Activated CD4-positive, alpha-beta memory T cell treated with anti-CD3 and anti-CD28 coated beads, Interleukin-2, amount 10 ng/mL, durations not matched to agents 7 days and 5 days (primary cell): Measurements from ENCODE around the gene GBP5. TPM values are rescaled to one million over a fixed set of nuclear protein-coding genes. Genes with fewer than 3 reads are reported as not detected.
"Not testable (repeated sequence)": the region's sequence is repeated elsewhere in the genome, so short reads cannot be mapped to it uniquely, and the experiment has no call there.

Experiments
- CTCF ChIA-PET: fragments of 350-600 bp; sonication (Branson Sonifier 250); formaldehyde crosslinking; loops from one replicate; lab custom pipeline; 2021; ENCODE audit warnings: antibody characterized with exemption, inconsistent platforms; lab: Charles Lee
- POLR2A ChIA-PET: fragments of 350-600 bp; sonication (Branson Sonifier 250); formaldehyde crosslinking; loops from one replicate; lab custom pipeline; 2021; ENCODE audit warnings: antibody characterized with exemption; lab: Charles Lee
- DNase-seq: peaks from one replicate; pipeline ENCODE4 v3.0.0-alpha.2; 2020
- H3K27ac Mint-ChIP-seq: one replicate; pipeline ENCODE4 v1.8.0; 2021; ENCODE audit warnings: mild to moderate bottlenecking, mixed read lengths
- H3K27me3 Mint-ChIP-seq: one replicate; pipeline ENCODE4 v1.8.0; 2021; ENCODE audit warnings: mixed read lengths
- H3K36me3 Mint-ChIP-seq: one replicate; pipeline ENCODE4 v1.8.0; 2021; ENCODE audit warnings: low read depth, mixed read lengths
- H3K4me1 Mint-ChIP-seq: one replicate; pipeline ENCODE4 v1.8.0; 2021; ENCODE audit warnings: mixed read lengths
- H3K4me3 Mint-ChIP-seq: one replicate; pipeline ENCODE4 v1.8.0; 2021; ENCODE audit warnings: mild to moderate bottlenecking, mixed read lengths
- H3K9me3 Mint-ChIP-seq: one replicate; pipeline ENCODE4 v1.8.0; 2021; ENCODE audit warnings: mixed read lengths
- total RNA-seq, 2 experiments: library from RNA; stranded (reverse); gene quantifications; one replicate each; pipeline ENCODE4 v1.2.3, GENCODE V29; 2021

The GBP5 gene, protein sequence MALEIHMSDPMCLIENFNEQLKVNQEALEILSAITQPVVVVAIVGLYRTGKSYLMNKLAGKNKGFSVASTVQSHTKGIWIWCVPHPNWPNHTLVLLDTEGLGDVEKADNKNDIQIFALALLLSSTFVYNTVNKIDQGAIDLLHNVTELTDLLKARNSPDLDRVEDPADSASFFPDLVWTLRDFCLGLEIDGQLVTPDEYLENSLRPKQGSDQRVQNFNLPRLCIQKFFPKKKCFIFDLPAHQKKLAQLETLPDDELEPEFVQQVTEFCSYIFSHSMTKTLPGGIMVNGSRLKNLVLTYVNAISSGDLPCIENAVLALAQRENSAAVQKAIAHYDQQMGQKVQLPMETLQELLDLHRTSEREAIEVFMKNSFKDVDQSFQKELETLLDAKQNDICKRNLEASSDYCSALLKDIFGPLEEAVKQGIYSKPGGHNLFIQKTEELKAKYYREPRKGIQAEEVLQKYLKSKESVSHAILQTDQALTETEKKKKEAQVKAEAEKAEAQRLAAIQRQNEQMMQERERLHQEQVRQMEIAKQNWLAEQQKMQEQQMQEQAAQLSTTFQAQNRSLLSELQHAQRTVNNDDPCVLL
- total RNA-seq: 100 to 1,000 TPM; 231 to 234 TPM

DNA sequence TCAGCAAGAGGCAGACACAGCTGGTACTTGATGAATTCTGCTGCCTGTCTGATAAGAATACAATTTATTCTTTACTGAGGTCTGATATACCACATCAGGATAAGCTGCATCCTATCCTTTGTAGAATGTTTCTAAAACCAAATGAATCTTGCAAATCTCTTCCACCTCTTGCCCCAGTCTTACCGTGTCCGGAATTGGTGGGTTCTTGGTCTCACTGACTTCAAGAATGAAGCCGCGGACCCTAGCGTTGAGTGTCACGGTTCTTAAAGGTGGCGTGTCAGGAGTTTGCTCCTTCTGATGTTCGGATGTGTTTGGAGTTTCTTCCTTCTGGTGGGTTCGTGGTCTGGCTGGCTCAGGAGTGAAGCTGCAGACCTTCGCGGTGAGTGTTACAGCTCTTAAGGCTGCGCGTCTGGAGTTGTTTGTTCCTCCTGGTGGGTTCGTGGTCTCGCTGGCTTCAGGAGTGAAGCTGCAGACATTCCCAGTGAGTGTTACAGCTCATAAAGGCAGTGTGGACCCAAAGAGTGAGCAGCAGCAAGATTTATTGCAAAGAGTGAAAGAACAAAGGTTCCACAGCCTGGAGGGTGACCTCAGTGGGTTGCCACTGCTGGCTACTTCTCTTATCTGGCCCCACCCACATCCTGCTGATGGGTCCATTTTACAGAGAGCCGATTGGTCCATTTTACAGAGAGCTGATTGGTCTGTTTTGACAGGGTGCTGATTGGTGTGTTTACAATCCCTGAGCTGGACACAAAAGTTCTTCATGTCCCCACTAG, at the start of gene GBP5:
Gene GBP5, minus strand, starts transcription at position 592 of the 773 bp plus-strand sequence. CDS start 3,305 bp downstream, outside the sequence.
- H3K27me3 Mint-ChIP-seq, H3K9me3 Mint-ChIP-seq: not testable (repeated sequence)
- ChIA-PET CTCF (interaction anchor here (0.9 to 7.1 kb wide), 15 partner anchors 12 to 288 kb away, joined by 3 to 51 read pairs (median 4); partner anchors contain the start of genes GBP4 and GBP6), POLR2A (interaction anchor here (0.9 to 10.1 kb wide), 19 partner anchors 9 to 447 kb away, joined by 3 to 171 read pairs (median 9); partner anchors contain the start of genes GBP1, GBP3, GBP4 and GBP6)
- H3K27ac Mint-ChIP-seq: peak within 1 kb of the TSS; percentile 98
- peaks cover 61% of the 10 kb centered on the region for H3K36me3 Mint-ChIP-seq
- H3K4me1 Mint-ChIP-seq: peaks cover 73% of the 10 kb centered on the region
- H3K4me3 Mint-ChIP-seq: peak within 1 kb of the TSS; percentile 99
- peak; percentile 86 for DNase-seq

DNA sequence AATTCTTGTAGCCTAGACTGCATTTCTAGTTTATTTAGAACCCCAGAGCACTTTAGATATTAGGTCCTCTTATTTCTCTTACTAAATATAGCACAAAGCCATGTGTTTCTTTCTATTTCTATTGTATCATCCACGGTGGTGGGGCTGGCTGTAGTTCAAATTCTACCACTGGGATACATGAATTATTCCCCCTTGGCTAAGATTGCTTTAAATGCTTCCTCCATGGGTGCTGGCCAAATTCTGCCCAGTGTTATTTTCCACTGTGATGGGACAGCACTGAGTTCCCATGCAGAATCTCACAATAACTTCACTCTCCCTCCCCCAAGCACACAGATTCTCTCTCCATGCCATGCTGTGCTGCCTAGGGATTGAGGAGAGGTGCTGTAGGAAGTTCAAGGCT, 49.7 kb upstream of the GBP5 start:
- no peak for DNase-seq
- Mint-ChIP-seq H3K4me3 (no peak overlapping the region), H3K27me3 (no peaks in the 10 kb centered on the region), H3K36me3 (peaks cover 39% of the 10 kb centered on the region), H3K27ac (no peak overlapping the region), H3K9me3 (peaks cover 43% of the 10 kb centered on the region), H3K4me1 (peaks cover 5% of the 10 kb centered on the region)
- ChIA-PET CTCF (interaction anchor here (1.5 kb wide), 1 partner anchor 20 kb away, joined by 3 read pairs; no protein-coding TSS in a partner anchor), POLR2A (no interaction called here)

DNA sequence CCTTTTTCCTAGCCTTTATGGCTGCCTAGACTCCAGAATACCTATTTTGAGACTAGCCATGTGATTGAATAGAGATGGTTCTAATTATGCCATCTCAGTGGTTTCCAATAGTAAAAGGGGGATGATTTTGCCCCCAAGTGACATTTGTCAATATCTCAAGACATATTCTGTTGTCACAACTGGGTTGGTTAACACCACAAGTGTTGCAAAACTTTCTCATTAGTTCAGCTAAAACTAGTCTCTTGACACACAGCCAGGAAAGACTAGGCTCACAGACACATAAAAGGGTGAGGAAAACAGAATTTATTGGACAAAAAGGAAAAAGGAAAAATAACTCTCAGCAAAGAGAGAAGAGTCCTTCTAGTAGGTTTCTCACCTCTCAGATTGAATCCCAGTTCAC, 39.9 kb upstream of the GBP5 start:
- peaks cover 57% of the 10 kb centered on the region for H3K36me3 Mint-ChIP-seq

DNA sequence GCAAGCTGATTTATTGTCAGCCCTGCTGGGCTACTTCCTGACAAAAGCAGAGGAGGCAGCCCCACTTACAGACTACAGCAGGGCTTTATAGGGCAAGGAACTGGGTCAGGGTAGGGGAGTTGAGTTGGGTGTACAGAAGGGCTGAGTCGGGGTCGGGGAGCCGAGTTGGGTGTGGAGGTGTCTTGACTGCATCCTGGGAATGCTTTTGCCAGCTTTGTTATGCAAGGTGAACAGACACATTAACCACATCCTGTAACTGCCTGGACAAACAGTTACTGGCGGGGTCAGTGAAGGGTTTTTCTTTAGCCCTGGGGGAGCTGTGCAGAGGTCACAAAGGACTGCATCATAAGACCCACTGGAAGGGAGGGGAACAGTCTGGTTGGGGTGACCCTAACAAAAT, 39.1 kb upstream of the GBP5 start:
- POLR2A ChIA-PET: interaction anchor here (1.7 to 5.2 kb wide), 8 partner anchors 10 to 113 kb away, joined by 5 to 92 read pairs (median 10); partner anchors contain the start of genes GBP4 and GBP5
- Mint-ChIP-seq H3K27me3 (no peaks in the 10 kb centered on the region), H3K4me3 (no peak overlapping the region), H3K9me3 (peaks cover 43% of the 10 kb centered on the region), H3K27ac (peak overlapping the region; percentile 75), H3K4me1 (peaks cover 43% of the 10 kb centered on the region), H3K36me3 (peaks cover 50% of the 10 kb centered on the region)
- CTCF ChIA-PET: interaction anchor here (2.1 to 2.3 kb wide), 2 partner anchors 47 to 54 kb away, joined by 5 to 13 read pairs; no protein-coding TSS in a partner anchor
- no peak for DNase-seq

More for the DNA sequence above, 39.9 kb upstream of the GBP5 start:
- Mint-ChIP-seq H3K4me3 (no peak overlapping the region), H3K27ac (no peak overlapping the region), H3K9me3 (peaks cover 47% of the 10 kb centered on the region), H3K27me3 (no peaks in the 10 kb centered on the region), H3K4me1 (peaks cover 43% of the 10 kb centered on the region)
- POLR2A ChIA-PET: interaction anchor here (4.5 to 5.2 kb wide), 2 partner anchors 18 to 38 kb away, joined by 29 to 92 read pairs; partner anchors contain the start of gene GBP5
- no peak for DNase-seq
- CTCF ChIA-PET: no interaction called here

DNA sequence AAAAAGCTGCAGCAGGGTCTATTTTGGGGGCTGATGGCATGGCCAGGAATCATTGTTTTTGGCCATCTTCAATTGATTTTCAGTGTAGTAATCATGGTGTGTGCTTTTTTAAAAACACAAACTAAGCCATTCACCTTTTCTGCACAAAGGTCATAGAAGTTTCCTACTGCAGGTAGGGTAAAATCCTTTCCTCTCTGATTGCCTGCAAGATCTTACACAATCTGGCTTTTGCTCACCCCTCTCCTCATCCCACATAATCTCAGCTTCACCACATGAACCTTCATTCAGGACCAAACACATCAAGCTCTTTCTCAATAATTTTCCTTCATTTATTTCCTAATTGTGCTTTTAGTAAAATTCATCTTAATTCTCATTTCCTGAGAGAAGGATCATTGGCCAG, 38.3 kb upstream of the GBP5 start:
- H3K27me3 Mint-ChIP-seq: no peaks in the 10 kb centered on the region
- peaks cover 43% of the 10 kb centered on the region for H3K4me1 Mint-ChIP-seq
- ChIA-PET POLR2A (interaction anchor here (0.7 to 5.2 kb wide), 19 partner anchors 9 to 323 kb away, joined by 3 to 92 read pairs (median 7); partner anchors contain the start of genes GBP2, GBP3, GBP4 and GBP5), CTCF (interaction anchor here (0.7 to 2.3 kb wide), 9 partner anchors 25 to 241 kb away, joined by 3 to 13 read pairs (median 5); partner anchors contain the start of genes GBP4 and GBP6)
- H3K9me3 Mint-ChIP-seq: peaks cover 37% of the 10 kb centered on the region
- H3K36me3 Mint-ChIP-seq: peaks cover 46% of the 10 kb centered on the region
- peak overlapping the region; percentile 0 for H3K4me3 Mint-ChIP-seq
- DNase-seq: no peak
- H3K27ac Mint-ChIP-seq: peak overlapping the region; percentile 94

DNA sequence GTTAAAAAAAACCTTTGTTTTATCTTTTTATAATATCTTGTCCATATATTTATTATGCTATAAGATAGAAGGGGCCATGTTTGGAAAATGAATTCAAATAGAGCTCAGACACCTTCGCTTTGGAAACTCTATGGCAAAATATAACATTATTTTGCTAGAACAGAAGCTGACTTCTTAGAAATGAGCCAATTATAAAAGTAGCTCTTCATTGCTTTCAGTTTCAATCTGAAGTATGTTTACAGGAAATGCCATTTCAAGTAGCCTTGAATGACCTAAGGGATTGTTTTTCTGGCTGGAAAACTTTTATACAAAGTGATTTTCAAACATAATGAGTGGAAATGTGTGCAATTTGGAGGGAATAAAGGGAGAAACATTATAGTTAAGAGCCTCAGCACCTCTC, 37.8 kb upstream of the GBP5 start:
- Mint-ChIP-seq H3K36me3 (peaks cover 46% of the 10 kb centered on the region), H3K27me3 (no peaks in the 10 kb centered on the region), H3K4me3 (peak overlapping the region; percentile 26), H3K4me1 (peaks cover 44% of the 10 kb centered on the region), H3K9me3 (peaks cover 37% of the 10 kb centered on the region), H3K27ac (peak overlapping the region; percentile 94)
- POLR2A ChIA-PET: interaction anchor here (0.6 to 5.2 kb wide), 23 partner anchors 8 to 322 kb away, joined by 3 to 92 read pairs (median 4); partner anchors contain the start of genes GBP1, GBP2, GBP3 and GBP4
- CTCF ChIA-PET: interaction anchor here (0.7 to 2.3 kb wide), 9 partner anchors 24 to 241 kb away, joined by 3 to 13 read pairs (median 5); partner anchors contain the start of genes GBP4 and GBP6
- DNase-seq: no peak

DNA sequence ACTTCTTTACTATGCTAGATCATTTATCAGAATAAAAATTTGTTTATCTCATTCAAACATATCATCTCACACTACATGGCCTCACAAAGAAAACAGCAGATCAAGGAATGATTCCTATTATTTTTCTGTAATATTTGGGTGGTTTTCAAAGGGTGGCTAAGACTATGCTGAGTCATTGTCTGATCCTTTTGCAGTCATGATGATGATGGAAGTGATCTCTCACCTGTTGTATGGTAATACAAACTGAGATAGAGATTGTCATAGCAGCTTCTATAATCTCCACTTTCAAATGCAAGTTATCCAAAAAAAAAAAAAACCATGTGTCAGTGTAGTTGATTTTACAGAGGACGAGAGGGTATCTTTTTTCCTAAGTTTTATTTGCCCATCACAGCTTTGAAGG, 37.2 kb upstream of the GBP5 start:
- Mint-ChIP-seq H3K36me3 (peaks cover 41% of the 10 kb centered on the region), H3K4me3 (no peak overlapping the region), H3K9me3 (peaks cover 32% of the 10 kb centered on the region), H3K27ac (peak overlapping the region; percentile 94), H3K27me3 (no peaks in the 10 kb centered on the region), H3K4me1 (peaks cover 46% of the 10 kb centered on the region)
- ChIA-PET CTCF (interaction anchor here (0.7 to 3.0 kb wide), 10 partner anchors 14 to 240 kb away, joined by 3 to 13 read pairs (median 6); partner anchors contain the start of gene GBP6), POLR2A (interaction anchor here (0.6 to 5.2 kb wide), 22 partner anchors 8 to 321 kb away, joined by 3 to 92 read pairs (median 4); partner anchors contain the start of genes GBP1, GBP2, GBP4 and GBP5)
- no peak for DNase-seq

DNA sequence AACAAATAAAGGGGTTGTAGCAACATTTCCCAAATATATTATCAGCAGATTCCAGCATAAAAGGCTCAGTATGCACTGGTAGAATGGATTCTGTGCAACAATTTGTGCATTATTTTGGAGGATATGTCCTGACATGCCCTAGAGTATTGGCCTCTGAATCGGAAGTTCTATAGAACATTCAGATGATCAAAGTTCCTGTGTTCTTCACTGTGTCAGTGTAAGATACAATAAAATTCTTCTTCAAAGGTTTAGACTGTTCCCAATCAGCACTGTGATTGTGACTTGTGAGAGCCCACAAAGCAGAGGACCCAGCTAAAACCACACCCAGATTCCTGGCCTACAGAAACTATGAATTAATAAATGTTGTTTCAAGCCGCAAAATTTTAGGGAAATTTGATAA, 33.6 kb upstream of the GBP5 start:
- CTCF ChIA-PET: no interaction called here
- H3K27ac Mint-ChIP-seq: no peak overlapping the region
- H3K4me3 Mint-ChIP-seq: no peak overlapping the region

DNA sequence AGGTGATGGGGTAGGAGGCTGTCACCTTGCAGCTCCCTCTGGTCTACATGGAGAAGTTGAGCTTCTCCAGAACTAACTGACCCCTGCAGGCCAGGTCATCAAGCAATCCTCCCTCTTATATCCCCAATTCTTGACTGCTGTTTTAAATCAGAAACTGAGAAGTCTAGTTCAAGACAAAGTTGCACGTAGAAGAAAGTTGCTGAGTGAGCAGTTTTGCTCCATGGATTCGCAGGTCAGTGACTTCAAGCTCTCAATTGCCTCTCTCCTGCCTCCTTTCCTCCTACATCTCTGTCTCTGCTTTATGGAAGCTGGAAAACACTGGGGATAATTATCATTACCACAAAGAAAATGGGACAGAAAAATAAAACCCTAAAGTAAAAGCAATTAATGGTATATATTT, 32.8 kb upstream of the GBP5 start:
- H3K27me3 Mint-ChIP-seq: no peaks in the 10 kb centered on the region
- H3K4me1 Mint-ChIP-seq: peaks cover 30% of the 10 kb centered on the region
- DNase-seq: no peak
- no peak overlapping the region for H3K4me3 Mint-ChIP-seq
- POLR2A ChIA-PET: interaction anchor here (0.8 to 1.0 kb wide), 2 partner anchors 19 to 147 kb away, joined by 3 to 4 read pairs; no protein-coding TSS in a partner anchor
- H3K36me3 Mint-ChIP-seq: peaks cover 19% of the 10 kb centered on the region
- peaks cover 23% of the 10 kb centered on the region for H3K9me3 Mint-ChIP-seq
- H3K27ac Mint-ChIP-seq: no peak overlapping the region
- CTCF ChIA-PET: no interaction called here

More for the DNA sequence above, 33.6 kb upstream of the GBP5 start:
- H3K36me3 Mint-ChIP-seq: peaks cover 19% of the 10 kb centered on the region
- peaks cover 23% of the 10 kb centered on the region for H3K9me3 Mint-ChIP-seq
- H3K4me1 Mint-ChIP-seq: peaks cover 37% of the 10 kb centered on the region
- no peaks in the 10 kb centered on the region for H3K27me3 Mint-ChIP-seq
- POLR2A ChIA-PET: interaction anchor here (1.0 kb wide), 1 partner anchor 146 kb away, joined by 3 read pairs; no protein-coding TSS in a partner anchor
- no peak for DNase-seq

DNA sequence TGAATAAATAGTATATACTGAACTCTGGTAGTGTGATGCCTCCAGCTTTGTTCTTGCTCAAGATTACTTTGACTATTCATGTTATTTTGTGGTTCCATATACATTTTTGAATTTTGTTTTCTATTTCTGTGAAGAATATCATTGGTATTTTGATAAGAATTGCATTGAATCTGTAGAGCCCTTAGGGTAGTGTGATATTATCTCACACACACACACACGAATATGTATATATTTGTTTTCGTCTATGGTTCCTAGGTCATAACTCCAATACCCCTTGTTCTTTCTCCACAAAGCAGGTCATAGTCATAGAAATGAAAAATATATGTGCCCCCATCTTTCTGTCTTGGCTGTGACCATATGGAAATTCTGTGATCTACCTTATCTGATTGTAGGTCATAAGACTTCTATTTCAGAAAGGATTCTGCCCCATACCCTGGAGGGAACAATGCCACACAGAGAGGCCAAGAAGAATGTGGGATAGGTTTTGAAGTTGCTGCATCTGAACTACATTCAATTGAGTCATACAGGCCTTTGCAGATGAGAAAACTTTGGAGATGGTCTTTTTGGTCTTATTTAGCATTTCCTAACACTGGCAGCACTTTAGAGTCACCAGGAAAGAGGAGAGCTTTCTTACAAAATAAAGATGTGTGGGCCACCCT, 32.0 kb upstream of the GBP5 start:
- CTCF ChIA-PET: no interaction called here
- H3K27ac Mint-ChIP-seq: no peak overlapping the region

DNA sequence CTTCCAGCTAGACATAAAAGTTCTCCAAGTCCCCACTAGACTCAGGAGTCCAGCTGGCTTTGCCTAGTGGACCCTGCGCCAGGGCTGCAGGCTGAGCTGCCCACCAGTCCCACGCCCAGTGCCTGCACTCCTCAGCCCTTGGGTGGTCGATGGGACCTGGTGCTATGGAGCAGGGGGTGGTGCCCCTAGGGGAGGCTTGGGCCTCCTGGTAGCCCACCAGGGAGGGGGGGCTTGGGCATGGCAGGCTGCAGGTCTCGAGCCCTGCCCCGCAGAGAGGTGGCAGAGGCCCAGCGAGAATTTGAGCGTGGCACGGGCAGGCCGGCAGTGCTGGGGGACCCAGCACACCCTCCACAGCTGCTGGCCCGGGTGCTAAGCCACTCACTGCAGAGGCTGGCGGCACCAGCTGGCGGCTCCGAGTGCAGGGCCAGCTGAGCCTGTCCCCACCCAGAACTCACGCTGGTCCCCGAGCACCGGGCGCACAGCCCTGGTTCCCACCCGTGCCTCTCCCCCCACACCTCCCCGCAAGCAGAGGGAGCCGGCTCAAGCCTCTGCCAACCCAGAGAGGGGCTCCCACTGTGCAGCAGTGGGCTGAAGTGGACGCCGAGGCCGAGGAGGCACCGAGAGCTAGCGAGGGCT, 30.2 kb upstream of the GBP5 start:
- CTCF ChIA-PET: no interaction called here
- POLR2A ChIA-PET: interaction anchor here (0.6 to 4.2 kb wide), 4 partner anchors 8 to 30 kb away, joined by 3 to 15 read pairs (median 6); partner anchors contain the start of gene GBP5
- Mint-ChIP-seq H3K27ac (no peak overlapping the region), H3K4me1 (peaks cover 28% of the 10 kb centered on the region), H3K36me3 (peaks cover 4% of the 10 kb centered on the region), H3K27me3 (no peaks in the 10 kb centered on the region), H3K9me3 (peaks cover 8% of the 10 kb centered on the region), H3K4me3 (no peak overlapping the region)
- no peak for DNase-seq

More for the DNA sequence above, 32.0 kb upstream of the GBP5 start:
- H3K4me3 Mint-ChIP-seq: no peak overlapping the region
- POLR2A ChIA-PET: interaction anchor here (0.8 kb wide), 1 partner anchor 18 kb away, joined by 4 read pairs; no protein-coding TSS in a partner anchor
- H3K27me3 Mint-ChIP-seq: no peaks in the 10 kb centered on the region
- H3K36me3 Mint-ChIP-seq: peaks cover 14% of the 10 kb centered on the region
- no peak for DNase-seq
- H3K9me3 Mint-ChIP-seq: peaks cover 23% of the 10 kb centered on the region
- peaks cover 28% of the 10 kb centered on the region for H3K4me1 Mint-ChIP-seq
